GM18511 (cell line): ENCODE results near the gene C9orf78.

ENCODE experiments used
- ATAC-seq: cut with Tn5 transposase; IDR thresholded peaks from one replicate; pipeline ENCODE4 v1.9.1; 2021; ENCODE audit warnings: mild to moderate bottlenecking, moderate library complexity; ENCODE audit not compliant: unreplicated experiment

Gene C9orf78, protein sequence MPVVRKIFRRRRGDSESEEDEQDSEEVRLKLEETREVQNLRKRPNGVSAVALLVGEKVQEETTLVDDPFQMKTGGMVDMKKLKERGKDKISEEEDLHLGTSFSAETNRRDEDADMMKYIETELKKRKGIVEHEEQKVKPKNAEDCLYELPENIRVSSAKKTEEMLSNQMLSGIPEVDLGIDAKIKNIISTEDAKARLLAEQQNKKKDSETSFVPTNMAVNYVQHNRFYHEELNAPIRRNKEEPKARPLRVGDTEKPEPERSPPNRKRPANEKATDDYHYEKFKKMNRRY

DNA sequence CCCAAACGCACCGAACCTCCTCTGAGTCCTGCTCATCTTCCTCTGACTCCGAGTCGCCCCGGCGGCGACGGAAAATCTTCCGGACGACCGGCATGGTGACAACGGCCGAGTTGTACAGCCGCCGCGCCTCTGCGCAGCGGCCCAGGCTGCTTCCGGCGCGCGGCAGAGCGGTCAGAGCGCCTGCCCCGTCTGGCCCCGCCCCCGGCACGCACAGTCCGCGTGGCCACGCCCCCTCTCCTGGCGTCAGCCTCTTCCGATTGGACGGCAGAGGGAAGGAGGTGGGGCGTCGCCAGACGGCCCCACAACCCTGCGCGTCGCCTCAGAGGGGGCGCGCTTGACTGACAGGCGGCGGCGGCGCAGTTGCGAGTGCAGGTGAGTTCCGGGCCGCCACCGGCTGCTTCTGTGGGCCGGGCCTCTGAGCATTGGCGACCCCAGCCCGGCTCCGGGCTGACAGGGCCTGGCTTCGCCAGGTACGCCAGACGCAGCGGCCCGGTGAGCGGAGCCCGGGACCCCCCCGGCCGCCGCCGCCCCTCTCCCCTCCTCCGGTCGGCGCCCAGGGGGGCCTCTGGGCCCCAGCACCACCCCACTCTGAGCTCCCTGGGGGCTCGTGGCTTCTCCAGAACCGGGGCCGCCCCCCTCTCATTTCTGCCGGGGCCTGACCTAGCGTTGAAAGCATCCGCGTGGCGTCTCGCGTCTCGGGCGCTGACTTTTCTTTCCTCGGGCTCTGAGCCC is at the start of gene C9orf78, which contains the start of gene USP20:
C9orf78 (minus strand) TSS at position 148 of the 732 bp plus-strand sequence; CDS start at position 94, 54 bp downstream.
USP20 (plus strand) TSS at position 331 of the 732 bp plus-strand sequence. CDS start 17,098 bp downstream, outside the sequence.
- ATAC-seq = peak; percentile 93

DNA sequence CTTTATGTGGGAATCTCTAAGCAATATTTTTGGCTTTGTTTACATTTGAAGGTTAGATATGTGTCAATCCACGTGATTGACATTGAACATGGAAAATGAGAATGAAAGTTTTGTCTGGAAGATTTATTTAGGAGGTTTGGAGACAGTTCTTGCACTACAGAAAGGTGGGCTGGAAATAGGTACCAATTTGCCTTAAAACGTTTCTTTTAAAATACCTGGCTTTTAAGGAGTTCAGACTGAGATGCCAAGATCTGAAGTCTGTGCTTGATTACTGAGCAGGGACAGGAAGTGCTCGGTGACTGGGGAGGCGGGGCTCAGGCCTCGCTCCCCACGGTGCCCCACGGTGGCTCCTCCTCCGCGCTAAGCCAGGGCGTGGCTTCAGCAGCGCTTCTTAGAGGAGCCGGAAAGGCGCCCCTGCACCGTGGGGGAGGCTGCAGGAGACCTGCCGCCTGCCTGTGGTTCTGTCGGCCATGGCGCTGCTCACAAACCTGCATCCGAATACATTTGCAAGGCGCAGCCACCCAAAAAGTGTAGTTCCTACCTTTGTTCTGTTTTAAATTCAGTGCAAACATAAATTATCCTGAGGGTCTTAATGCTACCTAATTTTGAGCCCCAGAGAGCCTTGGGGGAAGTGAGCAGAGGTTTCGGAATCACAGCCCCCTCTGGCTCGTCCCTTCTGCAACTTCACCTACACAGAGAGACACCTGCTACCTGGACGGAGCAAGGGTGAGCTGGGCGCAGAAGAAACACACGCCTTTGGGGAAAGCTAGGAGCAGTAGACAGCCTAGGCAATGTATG is 49.3 kb upstream of the C9orf78 start:
- ATAC-seq = peak; percentile 49

DNA sequence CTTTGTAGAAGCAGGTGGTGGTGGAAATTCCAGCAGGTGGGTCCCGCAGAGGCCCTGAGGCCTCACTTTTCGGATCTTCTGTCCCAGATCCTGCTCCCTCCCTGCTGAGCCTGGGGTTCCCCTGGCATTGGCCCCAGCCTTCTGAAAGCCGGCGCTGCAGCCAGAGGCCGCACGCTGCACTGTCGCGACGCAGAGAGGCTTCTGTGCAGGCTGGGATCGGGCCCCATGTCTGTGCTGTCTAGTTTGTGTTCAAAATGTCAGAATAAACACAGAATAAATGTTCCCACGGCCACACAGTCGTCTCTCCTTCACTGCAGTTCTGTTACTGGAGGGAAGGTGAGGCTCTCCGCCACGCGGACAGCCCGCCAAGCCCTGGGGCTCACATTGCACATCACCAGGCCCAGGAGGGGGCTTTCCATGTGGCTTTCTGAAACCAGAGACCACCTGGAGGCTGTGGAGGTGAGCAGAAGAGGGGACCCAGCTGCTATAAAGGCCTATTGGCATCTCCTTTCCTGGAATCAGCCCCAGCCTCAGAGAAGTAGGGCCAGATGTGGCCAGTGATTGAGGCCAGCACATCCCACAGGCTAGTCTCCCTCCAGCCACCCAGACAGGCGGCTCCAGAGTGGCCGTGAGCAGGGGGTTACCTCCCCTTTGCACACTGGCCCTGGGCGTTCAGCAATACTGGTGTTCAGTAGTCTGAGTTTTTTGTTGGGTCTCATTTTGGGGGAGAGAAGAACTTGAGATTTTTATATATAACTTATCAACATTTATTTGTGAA is 46.7 kb upstream of the C9orf78 start:
- ATAC-seq = no peak

DNA sequence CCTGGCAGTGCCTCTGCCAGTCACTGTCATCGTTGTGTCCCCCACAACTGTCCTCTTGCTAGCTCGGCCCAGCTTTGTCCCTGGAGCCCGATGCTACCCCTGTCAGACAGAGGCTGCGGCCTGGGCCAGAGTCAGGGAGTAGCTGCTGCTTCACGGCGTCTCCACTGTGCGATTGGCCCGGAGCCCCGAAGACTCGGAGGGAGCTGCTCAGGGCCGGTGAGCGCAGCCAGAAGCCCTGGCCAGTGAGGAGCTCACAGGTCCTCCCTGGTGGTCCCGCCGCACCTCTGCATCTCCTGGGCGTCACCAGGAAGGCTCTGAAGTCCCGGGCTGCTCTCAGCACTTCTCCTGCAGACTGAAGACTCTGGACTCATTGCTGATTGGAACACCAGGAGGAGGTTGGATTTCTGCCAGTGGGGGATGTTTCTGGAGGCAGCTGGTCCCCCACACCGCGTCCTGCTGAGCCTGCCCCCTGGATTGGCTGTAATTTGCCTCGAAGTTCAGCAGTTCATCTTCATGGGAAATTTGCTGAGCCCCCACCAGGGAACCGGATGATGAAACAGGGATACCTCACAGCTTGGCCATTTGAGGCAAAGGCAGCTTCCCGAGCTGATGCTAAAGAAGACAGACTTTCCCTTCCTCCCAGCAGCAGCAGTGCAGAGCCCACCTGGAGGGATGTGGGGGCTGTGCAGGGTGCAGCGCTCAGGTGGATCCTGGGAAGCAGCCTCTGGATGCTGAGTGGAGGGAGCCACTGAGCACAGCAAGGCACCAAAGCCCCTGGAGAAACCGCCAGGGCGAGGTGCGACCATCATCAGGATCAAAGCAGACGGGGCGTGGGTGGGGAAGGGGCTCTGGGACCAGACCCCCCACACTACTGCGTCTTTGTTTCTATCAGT is 45.8 kb upstream of the C9orf78 start:
- no peak for ATAC-seq

DNA sequence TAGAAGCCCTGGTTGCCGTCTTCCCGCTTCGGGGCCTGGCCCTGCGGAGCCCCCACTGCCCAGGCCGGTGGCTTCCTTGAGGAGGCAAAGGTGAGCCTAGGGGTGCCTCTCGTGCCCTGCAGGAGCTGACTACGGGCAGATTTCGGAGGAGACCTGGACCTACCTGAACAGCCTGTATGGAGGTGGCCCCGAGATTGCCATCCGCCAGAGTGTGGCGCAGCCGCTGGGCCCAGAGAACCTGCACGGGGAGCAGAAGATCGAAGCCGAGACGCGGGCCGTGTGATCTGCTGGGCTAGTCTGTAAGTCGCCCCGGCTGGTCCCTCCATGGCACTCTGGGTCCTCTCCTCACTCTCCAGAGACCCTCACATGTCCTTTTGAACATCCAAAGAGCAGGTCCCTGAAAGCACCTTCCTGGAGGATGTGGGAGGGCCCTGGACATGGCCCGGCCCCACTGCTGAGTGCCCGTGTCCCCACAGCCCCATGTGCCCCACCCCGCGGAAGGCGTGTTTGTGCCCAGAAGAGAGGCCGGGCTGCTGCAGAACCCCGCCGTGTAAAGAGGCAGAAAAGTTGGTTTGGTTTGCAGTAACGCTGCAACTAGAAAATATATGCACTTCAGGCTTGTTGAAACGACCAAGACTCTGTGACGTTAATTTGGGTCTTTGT is 45.0 kb upstream of the C9orf78 start:
- ATAC-seq = no peak

DNA sequence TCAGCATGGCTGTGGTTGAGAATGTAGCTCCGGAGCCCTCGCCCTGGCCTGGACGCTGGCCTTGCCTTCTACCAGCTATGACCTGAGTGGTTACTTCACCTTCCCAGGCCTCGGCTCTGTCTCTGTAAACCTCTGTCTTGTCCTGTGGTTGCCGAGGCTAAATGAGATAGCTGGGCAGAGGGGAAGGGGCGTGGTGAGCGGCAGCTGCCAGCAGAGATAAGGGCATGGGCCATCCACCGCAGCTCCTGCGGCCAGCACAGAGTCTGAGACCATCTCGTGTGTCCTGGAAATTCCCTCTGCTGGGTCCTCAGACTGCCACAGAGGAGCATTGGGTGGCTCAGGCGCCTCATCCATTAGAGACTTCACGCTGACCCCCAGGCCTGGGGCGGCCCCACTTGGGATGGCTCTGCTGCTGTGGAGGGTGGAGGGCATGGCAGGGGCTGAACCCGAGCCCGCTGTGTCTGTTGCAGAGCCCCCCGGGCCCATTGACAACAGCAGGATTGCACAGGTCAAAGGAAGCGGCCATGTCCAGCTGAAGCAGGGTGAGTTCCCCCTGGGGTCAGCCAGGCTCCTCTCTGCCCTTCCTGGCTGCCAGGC is 44.1 kb upstream of the C9orf78 start:
- no peak for ATAC-seq

DNA sequence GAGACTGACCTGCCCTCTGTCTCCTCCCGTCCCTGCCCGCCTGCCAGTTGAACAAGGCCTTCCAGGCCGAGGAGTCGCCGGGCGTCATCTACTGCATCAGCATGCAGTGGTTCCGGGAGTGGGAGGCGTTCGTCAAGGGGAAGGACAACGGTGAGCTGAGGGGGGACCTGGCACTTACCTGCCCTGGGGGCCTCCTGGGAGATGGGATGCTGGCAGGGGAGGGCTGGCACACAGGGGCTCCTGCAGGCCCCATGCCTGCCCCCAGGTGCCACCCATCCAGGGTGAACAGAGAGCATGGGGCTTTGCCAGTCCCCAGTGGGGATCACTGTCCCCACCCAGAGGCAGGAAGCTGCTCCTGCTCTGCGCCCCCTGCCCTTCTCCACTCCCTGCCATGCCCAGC is 43.2 kb upstream of the C9orf78 start:
- ATAC-seq = no peak

DNA sequence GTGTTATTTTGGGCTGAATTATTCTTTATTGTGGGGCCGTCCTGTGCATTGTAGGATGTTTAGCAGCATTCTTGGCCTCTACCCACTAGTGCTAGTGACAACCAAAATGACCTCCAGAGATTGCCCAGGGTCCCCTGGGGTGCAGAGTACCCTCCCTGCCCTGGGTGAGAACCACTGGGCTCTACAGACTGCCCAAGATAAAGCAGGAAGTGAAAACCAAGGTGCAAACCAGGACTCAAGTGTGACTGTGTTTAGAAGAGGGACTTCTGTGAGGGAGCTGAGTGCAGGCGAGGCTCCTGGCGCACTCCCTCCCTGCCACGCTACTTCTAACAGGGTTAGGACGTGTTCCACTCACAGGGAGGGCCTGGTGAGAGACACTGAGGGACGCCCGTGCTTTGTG is 41.7 kb upstream of the C9orf78 start:
- ATAC-seq = no peak

DNA sequence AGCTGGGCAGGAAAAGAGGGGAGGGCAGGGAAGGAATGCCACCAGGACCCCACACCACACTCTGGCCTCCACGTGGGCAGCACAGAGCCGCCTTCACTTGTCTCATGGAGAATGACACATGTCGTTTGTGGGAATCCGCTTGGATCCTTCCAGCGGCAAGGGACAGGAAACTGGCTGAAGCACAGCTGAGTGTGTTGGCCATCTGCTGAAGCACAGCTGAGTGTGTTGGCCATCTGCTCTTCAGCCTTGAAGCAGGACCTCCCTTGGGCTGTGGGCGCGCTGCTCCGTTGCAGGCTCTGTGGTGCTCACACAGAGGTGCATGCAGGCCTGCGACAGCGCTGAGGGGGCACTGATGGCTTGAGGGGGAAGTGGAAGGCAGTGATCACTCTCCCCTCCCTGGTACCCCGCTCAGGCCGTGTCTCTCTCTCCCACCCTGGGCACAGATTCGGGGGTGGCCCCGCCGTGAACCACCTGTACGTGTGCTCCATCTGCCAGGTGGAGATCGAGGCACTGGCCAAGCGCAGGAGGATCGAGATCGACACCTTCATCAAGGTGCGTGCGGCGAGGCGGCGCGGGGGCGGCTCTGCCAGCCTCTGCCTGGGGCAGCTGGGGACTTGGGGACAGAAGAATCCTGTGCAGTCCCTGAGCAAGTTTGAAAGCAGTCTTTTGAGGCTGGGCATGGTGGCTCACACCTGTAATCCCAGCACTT is 40.8 kb upstream of the C9orf78 start:
- no peak for ATAC-seq

DNA sequence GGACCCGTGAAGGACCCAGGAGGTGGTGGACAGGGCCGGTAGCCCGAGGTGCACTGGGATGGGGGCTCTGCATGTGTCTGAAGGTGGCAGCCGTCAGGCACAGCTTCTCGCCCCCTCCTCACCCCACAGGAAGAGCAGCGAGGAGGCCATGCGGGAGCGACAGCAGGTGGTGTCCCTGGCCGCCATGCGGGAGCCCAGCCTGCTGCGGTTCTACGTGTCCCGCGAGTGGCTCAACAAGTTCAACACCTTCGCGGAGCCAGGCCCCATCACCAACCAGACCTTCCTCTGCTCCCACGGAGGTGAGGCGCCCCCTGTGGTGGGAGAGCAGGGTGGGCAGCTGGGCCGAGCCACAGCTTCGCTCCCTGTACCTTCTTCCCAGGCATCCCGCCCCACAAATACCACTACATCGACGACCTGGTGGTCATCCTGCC is 40.1 kb upstream of the C9orf78 start:
- ATAC-seq = no peak

DNA sequence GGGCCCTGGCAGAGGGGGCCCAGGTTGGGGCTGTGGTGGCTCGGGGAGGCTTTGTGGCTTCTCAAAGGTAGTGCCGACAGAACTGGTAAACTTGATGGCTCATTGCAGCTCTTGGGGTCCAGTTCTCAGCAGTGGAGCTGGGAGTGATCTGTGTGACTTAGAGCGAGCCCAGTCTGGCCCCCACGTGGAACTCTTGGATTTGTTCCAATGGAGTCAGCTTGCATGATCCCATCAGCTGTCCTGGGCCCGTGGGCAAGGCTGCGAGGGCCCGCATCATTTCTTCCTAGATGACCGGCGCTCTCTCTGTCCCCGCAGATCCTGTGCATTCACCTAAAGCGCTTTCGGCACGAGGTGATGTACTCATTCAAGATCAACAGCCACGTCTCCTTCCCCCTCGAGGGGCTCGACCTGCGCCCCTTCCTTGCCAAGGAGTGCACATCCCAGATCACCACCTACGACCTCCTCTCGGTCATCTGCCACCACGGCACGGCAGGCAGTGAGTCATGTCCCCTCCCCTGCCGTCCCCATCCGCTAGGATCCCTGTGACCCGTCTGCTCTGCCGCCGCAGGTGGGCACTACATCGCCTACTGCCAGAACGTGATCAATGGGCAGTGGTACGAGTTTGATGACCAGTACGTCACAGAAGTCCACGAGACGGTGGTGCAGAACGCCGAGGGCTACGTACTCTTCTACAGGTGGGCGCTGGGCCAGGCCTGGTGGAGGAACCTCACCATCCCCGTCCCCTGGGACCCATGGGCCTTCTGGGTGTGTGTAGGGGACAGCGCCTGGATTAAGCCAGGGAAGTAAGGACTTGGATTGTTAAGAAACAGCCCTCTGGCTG is 39.4 kb upstream of the C9orf78 start:
- no peak for ATAC-seq

DNA sequence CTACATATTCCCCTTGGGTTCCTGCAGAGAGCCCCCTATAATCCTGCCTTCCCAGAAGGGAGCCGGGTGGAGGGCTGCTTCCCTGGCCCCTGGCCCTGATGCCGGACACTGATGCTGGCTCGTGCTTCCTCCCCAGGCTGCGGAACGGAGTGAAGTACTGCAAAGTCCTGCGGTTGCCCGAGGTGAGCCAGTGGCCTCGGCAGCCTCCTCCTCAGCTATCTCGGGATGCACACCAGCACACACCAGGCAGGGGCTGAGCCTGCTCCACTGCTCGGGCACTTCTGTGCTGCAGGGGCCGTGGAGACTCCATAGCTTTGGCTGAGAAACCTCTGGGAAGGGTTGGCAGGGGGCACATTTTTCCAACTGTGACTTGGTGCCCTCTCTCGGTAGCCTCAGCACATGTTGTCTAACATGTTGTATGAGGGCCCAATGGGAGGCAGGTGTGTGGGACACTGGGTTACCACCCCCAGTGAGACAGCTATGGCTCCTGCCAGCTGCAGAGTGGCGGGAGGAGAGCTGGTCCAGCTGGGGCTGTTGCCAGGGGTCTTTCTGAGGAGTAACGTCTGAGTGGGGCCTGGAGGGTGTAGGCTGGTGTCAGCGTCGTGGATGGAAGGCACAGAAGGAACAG is 38.6 kb upstream of the C9orf78 start:
- ATAC-seq = no peak

DNA sequence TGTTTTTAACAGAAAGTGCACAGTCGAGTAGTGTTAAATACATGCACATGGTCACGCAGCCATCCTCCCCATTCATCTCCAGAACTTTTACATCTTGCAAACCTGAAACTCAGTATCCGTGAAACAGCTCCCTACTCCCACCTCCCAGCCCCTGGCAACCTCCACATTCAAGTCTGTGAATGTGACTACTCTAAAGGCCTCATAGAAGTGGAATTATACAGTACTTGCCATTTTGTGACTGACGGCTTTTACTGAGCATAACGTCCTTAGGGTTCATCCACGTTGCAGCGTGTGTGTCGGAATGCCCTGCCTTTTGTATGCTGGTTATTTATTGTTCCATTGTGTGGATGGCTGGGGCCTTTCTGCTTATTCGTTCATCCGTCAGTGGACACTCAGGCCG is 36.0 kb upstream of the C9orf78 start:
- ATAC-seq = no peak

DNA sequence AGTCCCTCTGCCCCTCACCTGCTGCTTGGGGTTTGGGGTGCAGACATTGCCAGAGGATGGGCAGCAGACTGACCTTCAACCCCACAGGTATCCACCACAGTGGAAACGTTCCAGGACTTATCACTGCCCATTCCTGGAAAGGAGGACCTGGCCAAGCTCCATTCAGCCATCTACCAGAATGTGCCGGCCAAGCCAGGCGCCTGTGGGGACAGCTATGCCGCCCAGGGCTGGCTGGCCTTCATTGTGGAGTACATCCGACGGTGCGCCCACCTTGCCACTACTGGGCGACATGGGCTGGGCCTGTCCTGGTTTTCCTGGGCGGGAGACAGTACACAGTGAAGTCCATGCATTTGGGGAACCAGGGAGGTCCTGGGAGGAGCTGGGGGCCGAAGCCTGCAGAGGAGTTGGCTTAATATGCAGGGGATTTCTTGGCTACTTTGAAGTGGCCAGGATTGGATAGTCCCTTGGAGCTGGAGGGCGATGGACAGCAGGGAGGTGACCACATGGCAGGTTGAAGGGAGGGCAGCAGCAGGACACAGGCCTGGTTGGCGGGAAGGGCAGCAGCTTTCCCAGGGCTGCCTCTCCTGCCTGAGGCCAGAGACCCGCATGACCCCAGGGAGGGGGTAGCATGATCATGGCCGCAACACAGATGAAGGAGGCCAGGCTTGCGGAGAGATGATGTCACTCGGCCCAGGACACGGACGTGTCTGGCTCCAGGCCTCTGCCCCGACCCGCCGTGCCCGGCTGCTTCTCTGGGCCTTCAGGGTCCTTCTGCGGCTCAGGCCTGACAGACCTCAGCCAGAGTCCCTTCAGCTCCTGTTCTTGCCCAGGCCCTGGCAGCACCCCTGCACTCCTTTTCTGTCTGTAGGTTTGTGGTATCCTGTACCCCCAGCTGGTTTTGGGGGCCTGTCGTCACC is 34.8 kb upstream of the C9orf78 start:
- ATAC-seq = no peak

DNA sequence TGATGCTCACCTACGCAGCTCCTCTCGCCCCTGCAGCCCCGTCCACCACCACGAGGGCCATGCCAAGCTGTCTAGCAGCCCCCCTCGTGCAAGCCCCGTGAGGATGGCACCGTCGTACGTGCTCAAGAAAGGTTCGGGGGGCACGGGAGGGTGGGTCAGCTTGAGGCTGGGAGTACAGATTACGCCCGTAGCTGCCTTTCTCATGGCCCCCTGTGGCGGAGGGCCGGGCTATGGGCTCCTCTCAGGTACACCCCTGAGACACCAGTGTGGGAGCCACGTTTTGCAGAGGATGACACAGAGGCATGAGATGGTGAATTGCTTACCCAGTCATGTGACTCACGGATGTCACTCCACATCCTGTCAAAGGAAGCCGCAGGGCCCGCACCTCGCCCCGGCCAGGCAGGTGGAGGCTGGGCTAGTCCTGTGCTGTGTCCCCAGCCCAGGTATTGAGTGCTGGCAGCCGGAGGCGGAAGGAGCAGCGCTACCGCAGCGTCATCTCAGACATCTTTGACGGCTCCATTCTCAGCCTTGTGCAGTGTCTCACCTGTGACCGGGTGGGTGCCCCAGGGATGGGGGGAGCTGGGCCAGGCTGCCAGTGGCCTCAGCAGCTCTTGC is 33.9 kb upstream of the C9orf78 start:
- no peak for ATAC-seq
